NT2/D1 (cell line): ENCODE measurements around the gene VIT.
"Not testable (repeated sequence)": the region's sequence is repeated elsewhere in the genome, so short reads cannot be mapped to it uniquely, and the experiment has no call there.

Source experiments
- DNase-seq: peaks from one replicate; pipeline ENCODE4 v3.0.0-alpha.2; 2011; ENCODE audit warnings: low read depth, low spot score
- H3K27me3 ChIP-seq: 2 replicates; pipeline ENCODE4 v1.6.0; 2011; ENCODE audit warnings: mild to moderate bottlenecking; ENCODE audit not compliant: insufficient read length, insufficient read depth
- H3K36me3 ChIP-seq: 2 replicates; pipeline ENCODE4 v1.6.1; 2011; ENCODE audit warnings: mild to moderate bottlenecking, low read length, mixed read lengths; ENCODE audit not compliant: insufficient read depth, insufficient read length
- H3K4me1 ChIP-seq: 2 replicates; pipeline ENCODE4 v1.5.1; 2011; ENCODE audit not compliant: insufficient read depth, insufficient read length
- H3K4me3 ChIP-seq: 2 replicates; pipeline ENCODE4 v1.5.1; 2011; ENCODE audit warnings: low read depth; ENCODE audit not compliant: insufficient read length
- H3K9ac ChIP-seq: 2 replicates; pipeline ENCODE4 v1.6.0; 2011; ENCODE audit warnings: low read depth; ENCODE audit not compliant: insufficient read length
- H3K9me3 ChIP-seq: 2 replicates; pipeline ENCODE4 v1.5.1; 2011; ENCODE audit warnings: mild to moderate bottlenecking, low read length; ENCODE audit not compliant: insufficient read depth
- SUZ12 ChIP-seq: IDR thresholded peaks from 2 replicates; pipeline ENCODE4 v1.6.1; 2011; ENCODE audit not compliant: insufficient read length, insufficient read depth; ENCODE audit errors: extremely low read depth
- YY1 ChIP-seq: IDR thresholded peaks from 2 replicates; pipeline ENCODE4 v1.6.1; 2011; ENCODE audit not compliant: insufficient read length, insufficient read depth
- ZNF274 ChIP-seq: IDR thresholded peaks from 2 replicates; pipeline ENCODE4 v1.6.1; 2011; ENCODE audit warnings: mild to moderate bottlenecking, low read depth, low read length

VIT gene

GRCh38 chr2:36811071-36811470, 114.6 kb downstream of the VIT start:
- Histone ChIP-seq H3K27me3 (no peaks in the 10 kb centered on the region), H3K4me3 (no peak overlapping the region), H3K9me3 (no peaks in the 10 kb centered on the region), H3K9ac (no peak overlapping the region), H3K4me1 (no peaks in the 10 kb centered on the region), H3K36me3 (no peaks in the 10 kb centered on the region)
- no peak for DNase-seq
- TF ChIP-seq ZNF274 (no peak), YY1 (no peak), SUZ12 (no peak)

DNA sequence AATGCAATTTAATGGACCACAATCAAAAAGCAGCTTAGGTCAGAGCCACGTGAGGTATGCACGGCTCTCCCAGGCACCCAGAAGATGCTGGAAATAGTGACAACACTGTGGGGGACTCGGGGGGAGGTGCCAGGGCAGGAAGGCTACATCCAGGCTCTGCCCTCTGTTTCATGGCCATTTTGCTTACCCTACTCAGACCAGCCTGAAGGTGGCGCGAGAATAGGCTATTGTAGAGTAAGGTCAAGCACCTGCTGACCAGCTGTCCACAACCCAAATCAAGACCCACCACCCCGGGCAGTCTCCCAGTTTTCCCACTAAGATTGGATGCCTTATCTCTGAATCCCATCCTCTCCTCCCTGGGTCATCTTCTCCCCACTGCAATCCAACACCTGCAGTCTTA, 115.7 kb downstream of the VIT start:
- Histone ChIP-seq H3K36me3 (no peaks in the 10 kb centered on the region), H3K9me3 (no peaks in the 10 kb centered on the region), H3K4me3 (no peak overlapping the region), H3K27me3 (no peaks in the 10 kb centered on the region), H3K9ac (no peak overlapping the region), H3K4me1 (no peaks in the 10 kb centered on the region)
- DNase-seq = no peak
- TF ChIP-seq ZNF274 (no peak), SUZ12 (no peak), YY1 (no peak)

DNA sequence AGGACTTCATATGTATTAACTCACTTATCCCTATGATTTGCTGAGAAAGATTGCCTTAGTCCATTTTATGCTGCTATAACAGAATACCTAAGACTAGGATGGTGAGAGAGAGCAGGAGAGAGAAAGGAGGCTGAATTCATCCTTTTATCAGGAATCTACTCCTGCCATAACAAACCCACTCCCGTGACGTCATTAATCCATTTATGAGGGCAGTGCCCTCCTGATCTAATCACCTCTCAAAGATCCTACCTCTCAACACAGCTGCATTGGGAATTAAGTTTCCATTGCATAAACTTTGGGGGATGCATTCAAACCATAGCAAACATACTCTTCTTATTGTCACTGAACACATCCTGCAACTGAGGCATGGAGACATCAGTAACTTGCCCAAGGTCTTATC, 122.0 kb downstream of the VIT start:
- Histone ChIP-seq H3K4me1 (no peaks in the 10 kb centered on the region), H3K36me3 (no peaks in the 10 kb centered on the region), H3K9me3 (no peaks in the 10 kb centered on the region), H3K27me3 (no peaks in the 10 kb centered on the region), H3K4me3 (no peak overlapping the region), H3K9ac (no peak overlapping the region)
- TF ChIP-seq YY1 = no peak
- no peak for TF ChIP-seq SUZ12
- no peak for TF ChIP-seq ZNF274
- no peak for DNase-seq

DNA sequence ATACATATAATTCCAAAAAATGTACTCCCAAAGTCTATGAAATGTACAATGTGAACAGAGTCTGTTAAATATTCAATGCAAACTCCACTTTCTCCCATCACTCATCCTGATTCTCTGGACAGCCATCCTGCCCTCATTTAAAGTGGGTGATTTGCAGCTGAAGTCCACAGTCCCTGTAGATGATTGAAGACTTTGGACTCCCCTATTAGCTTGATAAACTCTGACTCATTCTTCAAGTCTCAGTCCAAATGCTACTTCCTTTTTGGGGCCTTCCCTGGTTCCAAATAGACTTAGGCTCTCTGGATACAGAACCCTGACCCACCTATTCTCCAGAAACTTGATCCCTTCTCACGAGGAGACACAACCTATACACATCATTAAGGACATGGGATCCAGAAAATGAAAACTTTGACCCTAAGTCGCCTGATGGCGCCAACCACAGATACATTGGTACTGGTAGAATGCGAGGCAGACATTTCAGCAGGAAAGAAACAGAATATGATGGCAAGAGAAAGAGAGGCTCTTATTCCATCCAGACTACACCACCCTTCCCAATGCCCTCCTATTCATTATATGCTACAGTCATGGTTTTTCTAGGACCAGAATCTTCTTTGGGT, 122.7 kb downstream of the VIT start:
- H3K9ac ChIP-seq = no peak overlapping the region
- H3K4me3 ChIP-seq = no peak overlapping the region
- peaks cover 3% of the 10 kb centered on the region for H3K4me1 ChIP-seq
- no peaks in the 10 kb centered on the region for H3K9me3 ChIP-seq
- no peaks in the 10 kb centered on the region for H3K36me3 ChIP-seq
- no peak for TF ChIP-seq YY1
- TF ChIP-seq SUZ12 = no peak
- no peak for TF ChIP-seq ZNF274
- no peak for DNase-seq
- no peaks in the 10 kb centered on the region for H3K27me3 ChIP-seq

- H3K4me3 ChIP-seq = no peak overlapping the region
- peaks cover 4% of the 10 kb centered on the region for H3K4me1 ChIP-seq
- H3K36me3 ChIP-seq = no peaks in the 10 kb centered on the region
- no peak for TF ChIP-seq YY1
- TF ChIP-seq ZNF274 = no peak
- no peak for TF ChIP-seq SUZ12
- no peaks in the 10 kb centered on the region for H3K27me3 ChIP-seq
- DNase-seq = no peak
- no peaks in the 10 kb centered on the region for H3K9me3 ChIP-seq
- H3K9ac ChIP-seq = no peak overlapping the region
Observed at GRCh38 chr2:36820942-36821605, 124.6 kb downstream of the VIT start.

- no peaks in the 10 kb centered on the region for H3K27me3 ChIP-seq
- H3K4me1 ChIP-seq = peaks cover 4% of the 10 kb centered on the region
- no peak for DNase-seq
- H3K36me3 ChIP-seq = no peaks in the 10 kb centered on the region
- H3K9ac ChIP-seq = no peak overlapping the region
- H3K9me3 ChIP-seq = no peaks in the 10 kb centered on the region
- no peak overlapping the region for H3K4me3 ChIP-seq
- TF ChIP-seq YY1 (no peak), SUZ12 (no peak), ZNF274 (no peak)
Observed at GRCh38 chr2:36823862-36824261, 127.4 kb downstream of the VIT start.

GRCh38 chr2:36824273-36824672, 127.8 kb downstream of the VIT start:
- Histone ChIP-seq H3K4me1 (peaks cover 4% of the 10 kb centered on the region), H3K4me3 (no peak overlapping the region), H3K9ac (no peak overlapping the region), H3K27me3 (no peaks in the 10 kb centered on the region), H3K36me3 (no peaks in the 10 kb centered on the region), H3K9me3 (no peaks in the 10 kb centered on the region)
- TF ChIP-seq YY1 = no peak
- no peak for TF ChIP-seq ZNF274
- TF ChIP-seq SUZ12 = no peak
- DNase-seq = peak; percentile 71

- H3K4me1 ChIP-seq, DNase-seq, H3K27me3 ChIP-seq, H3K4me3 ChIP-seq, H3K36me3 ChIP-seq, H3K9me3 ChIP-seq, H3K9ac ChIP-seq: not testable (repeated sequence)
Observed at GRCh38 chr2:36824683-36825082, 128.2 kb downstream of the VIT start.
